MV-4-11 (cell line): Measurements from ENCODE around the gene MYL4.
"Not testable (repeated sequence)": the region's sequence is repeated elsewhere in the genome, so short reads cannot be mapped to it uniquely, and the experiment has no call there.

Experiments used
- DNase-seq: peaks from one replicate; lab custom pipeline; 2025; lab: John Stamatoyannopoulos, UW

MYL4 gene

GRCh38 chr17:47193931-47194511, 15.1 kb upstream of the MYL4 start:
- no peak for DNase-seq

GRCh38 chr17:47197821-47198220, 11.3 kb upstream of the MYL4 start:
- no peak for DNase-seq

- DNase-seq = peak; percentile 89
These were observed 9.4 kb upstream of the MYL4 start for GRCh38 chr17:47199627-47200324.

GRCh38 chr17:47200325-47200664, 8.9 kb upstream of the MYL4 start:
- DNase-seq = no peak

- DNase-seq = no peak
These were observed 8.0 kb upstream of the MYL4 start for GRCh38 chr17:47201166-47201565.

- DNase-seq = peak; percentile 74
These were observed 5.0 kb upstream of the MYL4 start for GRCh38 chr17:47203984-47204721.

GRCh38 chr17:47204722-47205418, 4.3 kb upstream of the MYL4 start:
- DNase-seq = peak; percentile 81

GRCh38 chr17:47205419-47205963, 3.7 kb upstream of the MYL4 start:
- peak; percentile 40 for DNase-seq

GRCh38 chr17:47207143-47208067, 1.7 kb upstream of the MYL4 start:
- no peak for DNase-seq

GRCh38 chr17:47209499-47209898, 351 bp downstream of the MYL4 start:
- no peak for DNase-seq

GRCh38 chr17:47210105-47210504, 957 bp downstream of the MYL4 start:
- no peak for DNase-seq

- no peak for DNase-seq
These were observed 1.6 kb downstream of the MYL4 start for GRCh38 chr17:47210779-47211178.

- no peak for DNase-seq
These were observed 3.3 kb downstream of the MYL4 start for GRCh38 chr17:47212458-47212857.

GRCh38 chr17:47213540-47213939, 4.4 kb downstream of the MYL4 start:
- DNase-seq = no peak

- DNase-seq = no peak
These were observed 5.8 kb downstream of the MYL4 start for GRCh38 chr17:47214931-47215330.

GRCh38 chr17:47216821-47217220, 7.7 kb downstream of the MYL4 start:
- peak; percentile 11 for DNase-seq

GRCh38 chr17:47217279-47217678, 8.1 kb downstream of the MYL4 start:
- not testable (repeated sequence) for DNase-seq

- DNase-seq = peak; percentile 35
These were observed 9.8 kb downstream of the MYL4 start for GRCh38 chr17:47218896-47219430.

- DNase-seq = no peak
These were observed 10.7 kb downstream of the MYL4 start for GRCh38 chr17:47219621-47220475.

- no peak for DNase-seq
These were observed 11.4 kb downstream of the MYL4 start for GRCh38 chr17:47220531-47220999.
